Adipocyte (in vitro differentiated cells): ENCODE results near the gene CTDSPL.
A peak's percentile ranks its signal among the peaks of the same experiment; 100 is the strongest.

Experiments used
- DNase-seq: peaks from one replicate; pipeline ENCODE4 v3.0.0-alpha.2; 2015; ENCODE audit warnings: low read depth
- H3K27me3 ChIP-seq: replicated peaks from 2 replicates; pipeline ENCODE4 v1.7.0; 2013; ENCODE audit warnings: mild to moderate bottlenecking, low read length, moderate library complexity; ENCODE audit not compliant: control insufficient read depth, insufficient read depth
- H3K36me3 ChIP-seq: 2 replicates; pipeline ENCODE4 v1.7.0; 2013; ENCODE audit warnings: low read length, mild to moderate bottlenecking, moderate library complexity; ENCODE audit not compliant: control insufficient read depth, insufficient read depth, severe bottlenecking
- H3K4me1 ChIP-seq: 2 replicates; pipeline ENCODE4 v1.7.0; 2013; ENCODE audit warnings: mild to moderate bottlenecking, low read length, moderate library complexity; ENCODE audit not compliant: control insufficient read depth, insufficient read depth
- H3K4me3 ChIP-seq: 2 replicates; pipeline ENCODE4 v1.7.0; 2013; ENCODE audit warnings: mild to moderate bottlenecking, low read length, moderate library complexity
- H3K9ac ChIP-seq: 2 replicates; pipeline ENCODE4 v1.7.0; 2013; ENCODE audit warnings: mild to moderate bottlenecking, low read length, moderate library complexity
- H3K9me3 ChIP-seq: 2 replicates; pipeline ENCODE4 v1.7.0; 2013; ENCODE audit warnings: mild to moderate bottlenecking, low read length, moderate library complexity; ENCODE audit not compliant: control insufficient read depth

Gene CTDSPL

GRCh38 chr3:37825744-37826400 lies 35.8 kb upstream of the CTDSPL start:
- Histone ChIP-seq H3K36me3 (no peaks in the 10 kb centered on the region), H3K9me3 (no peaks in the 10 kb centered on the region), H3K4me3 (no peak overlapping the region), H3K27me3 (no peaks in the 10 kb centered on the region), H3K4me1 (no peaks in the 10 kb centered on the region), H3K9ac (no peak overlapping the region)
- DNase-seq, result no peak

- Histone ChIP-seq H3K36me3 (no peaks in the 10 kb centered on the region), H3K27me3 (no peaks in the 10 kb centered on the region), H3K4me1 (no peaks in the 10 kb centered on the region), H3K4me3 (no peak overlapping the region), H3K9me3 (no peaks in the 10 kb centered on the region), H3K9ac (no peak overlapping the region)
- no peak for DNase-seq
Measured at GRCh38 chr3:37826502-37826901, 35.2 kb upstream of the CTDSPL start.

- no peak for DNase-seq
- H3K9me3 ChIP-seq, result no peaks in the 10 kb centered on the region
- no peaks in the 10 kb centered on the region for H3K27me3 ChIP-seq
- no peak overlapping the region for H3K9ac ChIP-seq
- no peaks in the 10 kb centered on the region for H3K36me3 ChIP-seq
- no peaks in the 10 kb centered on the region for H3K4me1 ChIP-seq
- no peak overlapping the region for H3K4me3 ChIP-seq
Measured at GRCh38 chr3:37826933-37827332, 34.7 kb upstream of the CTDSPL start.

GRCh38 chr3:37832480-37832879 lies 29.2 kb upstream of the CTDSPL start:
- DNase-seq, result no peak

GRCh38 chr3:37833302-37834186 lies 28.1 kb upstream of the CTDSPL start:
- DNase-seq, result no peak
- no peaks in the 10 kb centered on the region for H3K36me3 ChIP-seq
- H3K27me3 ChIP-seq, result no peaks in the 10 kb centered on the region
- no peak overlapping the region for H3K4me3 ChIP-seq
- H3K4me1 ChIP-seq, result no peaks in the 10 kb centered on the region
- no peak overlapping the region for H3K9ac ChIP-seq
- no peaks in the 10 kb centered on the region for H3K9me3 ChIP-seq

More at GRCh38 chr3:37832480-37832879, 29.2 kb upstream of the CTDSPL start:
- H3K27me3 ChIP-seq, result no peaks in the 10 kb centered on the region
- H3K4me1 ChIP-seq, result no peaks in the 10 kb centered on the region
- H3K9me3 ChIP-seq, result no peaks in the 10 kb centered on the region
- H3K9ac ChIP-seq, result no peak overlapping the region
- no peak overlapping the region for H3K4me3 ChIP-seq
- no peaks in the 10 kb centered on the region for H3K36me3 ChIP-seq

- no peak overlapping the region for H3K9ac ChIP-seq
- H3K36me3 ChIP-seq, result no peaks in the 10 kb centered on the region
- DNase-seq, result no peak
Measured at GRCh38 chr3:37836589-37836988, 25.1 kb upstream of the CTDSPL start.

GRCh38 chr3:37847689-37848088 lies 14.0 kb upstream of the CTDSPL start:
- H3K9me3 ChIP-seq, result no peaks in the 10 kb centered on the region

More at GRCh38 chr3:37836589-37836988, 25.1 kb upstream of the CTDSPL start:
- Histone ChIP-seq H3K9me3 (no peaks in the 10 kb centered on the region), H3K4me1 (no peaks in the 10 kb centered on the region), H3K27me3 (no peaks in the 10 kb centered on the region), H3K4me3 (no peak overlapping the region)

GRCh38 chr3:37849146-37849923 lies 12.3 kb upstream of the CTDSPL start:
- Histone ChIP-seq H3K4me1 (peaks cover 5% of the 10 kb centered on the region), H3K27me3 (no peaks in the 10 kb centered on the region), H3K9me3 (no peaks in the 10 kb centered on the region), H3K9ac (no peak overlapping the region), H3K36me3 (peaks cover 3% of the 10 kb centered on the region), H3K4me3 (no peak overlapping the region)
- no peak for DNase-seq

More at GRCh38 chr3:37847689-37848088, 14.0 kb upstream of the CTDSPL start:
- peaks cover 3% of the 10 kb centered on the region for H3K36me3 ChIP-seq
- H3K4me1 ChIP-seq, result peaks cover 5% of the 10 kb centered on the region
- H3K27me3 ChIP-seq, result no peaks in the 10 kb centered on the region
- H3K9ac ChIP-seq, result no peak overlapping the region
- DNase-seq, result no peak
- H3K4me3 ChIP-seq, result no peak overlapping the region

GRCh38 chr3:37852097-37852496 lies 9.6 kb upstream of the CTDSPL start:
- H3K4me1 ChIP-seq, result peaks cover 13% of the 10 kb centered on the region
- H3K9me3 ChIP-seq, result no peaks in the 10 kb centered on the region
- H3K27me3 ChIP-seq, result no peaks in the 10 kb centered on the region
- H3K4me3 ChIP-seq, result no peak overlapping the region
- peaks cover 1% of the 10 kb centered on the region for H3K36me3 ChIP-seq
- no peak overlapping the region for H3K9ac ChIP-seq
- DNase-seq, result peak; percentile 16

- H3K4me3 ChIP-seq, result no peak overlapping the region
- DNase-seq, result no peak
- no peaks in the 10 kb centered on the region for H3K36me3 ChIP-seq
- no peaks in the 10 kb centered on the region for H3K27me3 ChIP-seq
- no peak overlapping the region for H3K9ac ChIP-seq
- H3K4me1 ChIP-seq, result peaks cover 13% of the 10 kb centered on the region
- H3K9me3 ChIP-seq, result no peaks in the 10 kb centered on the region
Measured at GRCh38 chr3:37852771-37853170, 8.9 kb upstream of the CTDSPL start.
